Loucy (cell line): ENCODE results near the gene PGRMC2.

Source experiments
- CTCF ChIP-seq: fragments of 200-600 bp; sonication (generic); conservative IDR thresholded peaks from 2 replicates; pipeline ENCODE4 v1.5.1; 2014; ENCODE audit warnings: mild to moderate bottlenecking, antibody characterized with exemption, low read length
- EZH2phosphoT487 ChIP-seq: fragments of 200-600 bp; IDR thresholded peaks from 2 replicates; pipeline ENCODE4 v1.6.1; 2018; ENCODE audit warnings: antibody characterized with exemption, mild to moderate bottlenecking, moderate library complexity, borderline replicate concordance

- TF ChIP-seq CTCF (no peak), EZH2phosphoT487 (no peak)
These were observed 16.4 kb upstream of the PGRMC2 start for GRCh38 chr4:128303986-128304385.
